H1 (cell line): ENCODE measurements around the gene MSANTD3. TPM values are rescaled to one million over a fixed set of nuclear protein-coding genes. Genes with fewer than 3 reads are reported as not detected.

Source experiments
- CHD7 ChIP-seq: fragments of 300-600 bp; sonication (generic); IDR thresholded peaks from 2 replicates; pipeline ENCODE4 v1.7.1; 2012; ENCODE audit warnings: low read length, moderate library complexity, mild to moderate bottlenecking, inconsistent platforms; ENCODE audit not compliant: insufficient replicate concordance
- polyA plus RNA-seq, 7 experiments: library from polyadenylated mRNA; depleted of rRNA in 3 of 7; stranded (reverse) in 5 of 7; unstranded in 2 of 7; fragments of >200 nt in 5 of 7; fragments of 200-250 nt in 2 of 7; gene quantifications; 1 replicate in 5 of 7; 2 replicates in 1 of 7; 4 replicates in 1 of 7; pipeline versions ENCODE4 v1.2.1 to v1.2.3, GENCODE V29; 2011 to 2013; ENCODE audit warnings: missing spikeins in 2 of 7, mixed read lengths in 2 of 7
- total RNA-seq: library from RNA; stranded (reverse); fragmentation: NEBNext Ultra II Directional; extraction: Animal tissue kit (Norgen Biotek cat#: 25700); gene quantifications from 2 replicates; pipeline ENCODE4 v1.2.1, GENCODE V29; 2021

MSANTD3 gene
- total and polyA plus RNA-seq, 2 of the 8 experiments (the other 6 are each of a cell fraction or from before 2014, with no cell fraction given): 12.0 to 41.3 TPM

- no peak for TF ChIP-seq CHD7
- TF ChIP-seq, all 59 proteins: peak for 1
These were observed 29.2 kb upstream of the MSANTD3 start (continued) for GRCh38 chr9:100397529-100398266.
